Measurements from ENCODE around the gene UCHL5.
A peak's percentile ranks its signal among the peaks of the same experiment; 100 is the strongest.

Gene UCHL5

GRCh38 chr1:192977089-192977706 is 82.0 kb downstream of the UCHL5 start:
- no peak overlapping the region for H3K27ac ChIP-seq
- POLR2A ChIA-PET (ENCODE audit: low non-redundant PET) = no interaction called here
- TF ChIP-seq CTCF (conservative IDR thresholded peaks at IDR 0.05; ENCODE audit: low read depth) = no peak

DNA sequence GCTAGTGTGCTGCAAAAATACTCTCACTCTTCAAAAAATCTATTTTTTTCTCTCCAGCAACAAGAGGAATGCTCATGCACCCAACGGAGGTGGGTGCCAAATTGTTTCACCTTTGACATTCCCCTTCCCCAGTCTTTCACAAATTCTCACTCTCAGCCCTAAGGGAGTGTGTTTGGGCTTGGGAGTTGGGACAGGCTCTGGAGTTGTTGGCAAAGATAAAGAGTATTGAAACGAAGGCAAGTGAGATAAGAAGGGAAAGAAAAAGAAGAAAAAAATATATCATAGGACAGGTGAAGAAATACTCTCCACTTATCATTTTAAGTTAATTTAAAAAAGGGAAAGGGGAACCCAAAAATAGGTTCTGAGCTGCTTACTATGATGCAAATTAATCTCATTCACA is 82.6 kb downstream of the UCHL5 start:
- POLR2A ChIA-PET (ENCODE audit: low non-redundant PET) = no interaction called here

More at GRCh38 chr1:192977089-192977706, 82.0 kb downstream of the UCHL5 start:
- DNase-seq (ENCODE audit: low spot score) = no peak
- CTCF ChIA-PET = no interaction called here

GRCh38 chr1:192974701-192975100 is 84.5 kb downstream of the UCHL5 start:
- DNase-seq (ENCODE audit: low spot score) = peak; percentile 73
- TF ChIP-seq CTCF (conservative IDR thresholded peaks at IDR 0.05; ENCODE audit: low read depth) = no peak
- ChIA-PET POLR2A (ENCODE audit: low non-redundant PET) (no interaction called here), CTCF (interaction anchor here (0.6 to 0.7 kb wide), 2 partner anchors 37 to 58 kb away, joined by 3 read pairs; no protein-coding TSS in a partner anchor)
- no peak overlapping the region for H3K27ac ChIP-seq

More for the DNA sequence above, 82.6 kb downstream of the UCHL5 start:
- CTCF ChIA-PET = no interaction called here
- no peak for DNase-seq (ENCODE audit: low spot score)
- H3K27ac ChIP-seq = no peak overlapping the region
- no peak for TF ChIP-seq CTCF (conservative IDR thresholded peaks at IDR 0.05; ENCODE audit: low read depth)

DNA sequence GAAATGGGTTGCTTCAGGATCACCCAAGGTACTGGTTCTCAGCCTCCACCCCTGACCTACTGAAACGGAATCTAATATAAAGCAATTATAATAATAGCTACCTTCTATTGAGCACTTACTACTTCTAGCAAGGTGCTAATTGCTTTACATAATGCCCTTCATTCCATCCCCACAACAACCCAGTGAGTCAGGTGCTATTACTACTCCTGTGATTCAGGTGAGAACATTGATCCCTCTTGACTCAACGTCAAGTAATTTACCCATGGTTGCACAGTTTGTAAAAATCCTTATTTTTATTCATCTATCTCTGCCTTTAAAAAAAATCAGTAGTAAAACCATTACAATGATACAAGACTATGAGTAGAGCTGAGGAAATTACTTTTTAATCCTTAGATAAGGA is 85.2 kb downstream of the UCHL5 start:
- no peak for TF ChIP-seq CTCF (conservative IDR thresholded peaks at IDR 0.05; ENCODE audit: low read depth)
- ChIA-PET POLR2A (ENCODE audit: low non-redundant PET) (no interaction called here), CTCF (interaction anchor here (0.6 to 0.7 kb wide), 2 partner anchors 37 to 58 kb away, joined by 3 read pairs; no protein-coding TSS in a partner anchor)
- DNase-seq (ENCODE audit: low spot score) = peak; percentile 72
- H3K27ac ChIP-seq = no peak overlapping the region

- DNase-seq (ENCODE audit: low spot score) = no peak
- POLR2A ChIA-PET (ENCODE audit: low non-redundant PET) = no interaction called here
- TF ChIP-seq CTCF (conservative IDR thresholded peaks at IDR 0.05; ENCODE audit: low read depth) = no peak
- CTCF ChIA-PET = interaction anchor here (0.6 kb wide), 1 partner anchor 46 kb away, joined by 3 read pairs; no protein-coding TSS in a partner anchor
- H3K27ac ChIP-seq = no peak overlapping the region
Measured at GRCh38 chr1:192973202-192973601, 86.0 kb downstream of the UCHL5 start.

DNA sequence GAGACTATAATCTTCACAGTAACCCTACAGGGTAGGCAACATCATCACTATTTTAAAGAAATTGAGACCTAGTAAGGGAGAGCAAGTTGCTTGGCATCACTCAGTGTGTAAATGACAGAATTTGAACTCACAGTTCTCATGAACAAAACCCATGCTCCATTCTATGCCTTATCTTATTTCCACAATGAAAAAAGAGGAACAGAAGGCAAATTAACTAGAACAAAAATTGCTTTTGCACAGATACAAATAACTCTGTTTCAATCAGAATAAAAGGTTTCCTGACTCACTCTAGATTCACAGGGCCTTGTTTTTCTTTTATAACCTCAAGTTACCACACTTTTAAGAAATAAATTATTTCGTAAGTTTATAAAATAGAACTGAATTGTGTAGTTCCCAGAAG is 90.1 kb downstream of the UCHL5 start:
- ChIA-PET CTCF (interaction anchor here (0.6 kb wide), 1 partner anchor 12 kb away, joined by 3 read pairs; no protein-coding TSS in a partner anchor), POLR2A (ENCODE audit: low non-redundant PET) (no interaction called here)
- no peak for DNase-seq (ENCODE audit: low spot score)

More for the DNA sequence above, 90.1 kb downstream of the UCHL5 start:
- no peak for TF ChIP-seq CTCF (conservative IDR thresholded peaks at IDR 0.05; ENCODE audit: low read depth)
- no peak overlapping the region for H3K27ac ChIP-seq
